A673 (cell line): ENCODE results near the gene MTHFD1. TPM values are rescaled to one million over a fixed set of nuclear protein-coding genes. Genes with fewer than 3 reads are reported as not detected.

Experiments used
- BruUV-seq: library from RNA; stranded (reverse); fragments of 400-500 nt; replicated peaks from 2 replicates; lab custom pipeline; 2021; lab: Mats Ljungman, UMichigan
- CTCF ChIA-PET: fragments of 300-600 bp; sonication (Branson Sonifier 250); formaldehyde crosslinking; loops from one replicate; lab custom pipeline; 2022; ENCODE audit warnings: antibody characterized with exemption; lab: Charles Lee
- POLR2A ChIA-PET: fragments of 300-600 bp; sonication (Branson Sonifier 250); formaldehyde crosslinking; loops from one replicate; lab custom pipeline; 2022; ENCODE audit warnings: antibody characterized with exemption; ENCODE audit not compliant: low non-redundant PET; lab: Charles Lee
- DNase-seq: peaks from one replicate; pipeline ENCODE4 v3.0.0-alpha.2; 2015; ENCODE audit warnings: low spot score
- H3K27ac ChIP-seq: fragments of 200-600 bp; sonication (generic); 2 replicates; pipeline ENCODE4 v1.5.1; 2016; ENCODE audit warnings: mixed run types, low read depth, mild to moderate bottlenecking, mixed read lengths, antibody characterized with exemption, low read length; ENCODE audit not compliant: poor library complexity, severe bottlenecking
- H3K27me3 ChIP-seq: fragments of 200-600 bp; sonication (generic); replicated peaks from 2 replicates; pipeline ENCODE4 v1.6.1; 2017; ENCODE audit warnings: mixed run types, low read depth, mild to moderate bottlenecking, mixed read lengths, antibody characterized with exemption, low read length; ENCODE audit not compliant: insufficient read depth, poor library complexity
- H3K36me3 ChIP-seq: fragments of 200-600 bp; sonication (generic); 2 replicates; pipeline ENCODE4 v1.6.1; 2016; ENCODE audit warnings: mixed run types, mild to moderate bottlenecking, mixed read lengths, antibody characterized with exemption, low read length; ENCODE audit not compliant: insufficient read depth, poor library complexity, severe bottlenecking
- H3K4me1 ChIP-seq: fragments of 200-600 bp; sonication (generic); 2 replicates; pipeline ENCODE4 v1.6.1; 2017; ENCODE audit warnings: mixed run types, mild to moderate bottlenecking, mixed read lengths, antibody characterized with exemption, low read length; ENCODE audit not compliant: insufficient read depth, poor library complexity, severe bottlenecking
- H3K4me3 ChIP-seq: fragments of 200-600 bp; sonication (generic); 2 replicates; pipeline ENCODE4 v1.5.1; 2016; ENCODE audit warnings: low read depth, mixed run types, mild to moderate bottlenecking, mixed read lengths, low read length; ENCODE audit not compliant: poor library complexity, severe bottlenecking
- H3K9me3 ChIP-seq: fragments of 200-600 bp; sonication (generic); 2 replicates; pipeline ENCODE4 v1.6.1; 2016; ENCODE audit warnings: mixed run types, low read depth, mild to moderate bottlenecking, mixed read lengths, antibody characterized with exemption, low read length; ENCODE audit not compliant: poor library complexity, severe bottlenecking
- CTCF ChIP-seq: fragments of 300-800, 200-600 bp; sonication (generic); conservative IDR thresholded peaks from 2 replicates; pipeline ENCODE4 v1.5.1; 2017; ENCODE audit warnings: low read depth, mild to moderate bottlenecking, antibody characterized with exemption, low read length, moderate library complexity, mixed read lengths
- EZH2 ChIP-seq: fragments of 200-600 bp; sonication (generic); IDR thresholded peaks from 2 replicates; pipeline ENCODE4 v1.6.1; 2017; ENCODE audit warnings: borderline replicate concordance, low read depth, mild to moderate bottlenecking, mixed read lengths, antibody characterized with exemption, low read length; ENCODE audit not compliant: poor library complexity, severe bottlenecking
- intact Hi-C: fragments of 100-400 bp; cut with micrococcal nuclease; formaldehyde crosslinking; loops from one replicate; pipeline ENCODE4 v1.10.0; 2022; ENCODE audit not compliant: unreplicated experiment
- total RNA-seq: library from RNA; stranded (reverse); gene quantifications from 2 replicates; pipeline ENCODE4 v1.2.3, GENCODE V29; 2021

The MTHFD1 gene
- total RNA-seq, 1 experiment from 2014 or later = 293 TPM

DNA sequence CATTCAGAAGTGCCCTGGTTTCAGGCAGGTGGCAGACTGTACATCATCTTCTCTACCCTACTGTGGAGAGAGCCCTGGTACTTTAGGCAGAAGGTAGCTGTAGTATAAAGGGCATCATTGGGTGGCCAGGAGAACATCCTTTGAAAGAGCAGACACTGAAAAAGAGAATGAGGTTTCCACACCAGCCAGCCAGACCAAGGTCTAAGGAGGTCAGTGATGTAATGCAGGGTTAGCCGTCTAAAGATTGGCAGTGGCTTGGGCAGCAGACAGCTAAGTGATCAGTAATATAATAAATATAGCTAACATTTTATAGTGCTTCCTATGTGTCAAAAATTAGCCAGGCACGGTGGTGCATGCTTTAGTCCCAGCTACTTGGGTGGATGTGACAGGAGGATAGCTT, 103.5 kb downstream of the MTHFD1 start:
- no peaks in the 10 kb centered on the region for H3K4me1 ChIP-seq
- BruUV-seq = no TSS peak

GRCh38 chr14:64493455-64493854, 105.3 kb downstream of the MTHFD1 start:
- TF ChIP-seq CTCF (no peak), EZH2 (no peak)
- no peaks in the 10 kb centered on the region for H3K9me3 ChIP-seq
- peaks cover 17% of the 10 kb centered on the region for H3K36me3 ChIP-seq
- no peak overlapping the region for H3K4me3 ChIP-seq
- DNase-seq = no peak
- no peaks in the 10 kb centered on the region for H3K4me1 ChIP-seq
- ChIA-PET CTCF (no interaction called here), POLR2A (no interaction called here)
- intact Hi-C loops = no loop called here
- H3K27ac ChIP-seq = no peak overlapping the region
- BruUV-seq = no TSS peak
- H3K27me3 ChIP-seq = no peaks in the 10 kb centered on the region

More for the DNA sequence above, 103.5 kb downstream of the MTHFD1 start:
- intact Hi-C loops = no loop called here
- no peak overlapping the region for H3K4me3 ChIP-seq
- H3K9me3 ChIP-seq = no peaks in the 10 kb centered on the region
- TF ChIP-seq CTCF = no peak
- TF ChIP-seq EZH2 = no peak
- H3K27me3 ChIP-seq = no peaks in the 10 kb centered on the region
- POLR2A ChIA-PET = no interaction called here
- no peak overlapping the region for H3K27ac ChIP-seq
- CTCF ChIA-PET = no interaction called here
- H3K36me3 ChIP-seq = peaks cover 32% of the 10 kb centered on the region
- DNase-seq = no peak

- intact Hi-C loops = no loop called here
- Histone ChIP-seq H3K4me3 (no peak overlapping the region), H3K27ac (no peak overlapping the region), H3K4me1 (no peaks in the 10 kb centered on the region), H3K27me3 (no peaks in the 10 kb centered on the region), H3K9me3 (no peaks in the 10 kb centered on the region), H3K36me3 (peaks cover 11% of the 10 kb centered on the region)
- BruUV-seq = no TSS peak
- POLR2A ChIA-PET = interaction anchor here (0.6 kb wide), 1 partner anchor 55 kb away, joined by 3 read pairs; no protein-coding TSS in a partner anchor
- no peak for TF ChIP-seq EZH2
- no peak for TF ChIP-seq CTCF
- no peak for DNase-seq
- CTCF ChIA-PET = no interaction called here
Measured at GRCh38 chr14:64495252-64495651, 107.1 kb downstream of the MTHFD1 start.
